Measurements from ENCODE around the gene ZDHHC19.

DNA sequence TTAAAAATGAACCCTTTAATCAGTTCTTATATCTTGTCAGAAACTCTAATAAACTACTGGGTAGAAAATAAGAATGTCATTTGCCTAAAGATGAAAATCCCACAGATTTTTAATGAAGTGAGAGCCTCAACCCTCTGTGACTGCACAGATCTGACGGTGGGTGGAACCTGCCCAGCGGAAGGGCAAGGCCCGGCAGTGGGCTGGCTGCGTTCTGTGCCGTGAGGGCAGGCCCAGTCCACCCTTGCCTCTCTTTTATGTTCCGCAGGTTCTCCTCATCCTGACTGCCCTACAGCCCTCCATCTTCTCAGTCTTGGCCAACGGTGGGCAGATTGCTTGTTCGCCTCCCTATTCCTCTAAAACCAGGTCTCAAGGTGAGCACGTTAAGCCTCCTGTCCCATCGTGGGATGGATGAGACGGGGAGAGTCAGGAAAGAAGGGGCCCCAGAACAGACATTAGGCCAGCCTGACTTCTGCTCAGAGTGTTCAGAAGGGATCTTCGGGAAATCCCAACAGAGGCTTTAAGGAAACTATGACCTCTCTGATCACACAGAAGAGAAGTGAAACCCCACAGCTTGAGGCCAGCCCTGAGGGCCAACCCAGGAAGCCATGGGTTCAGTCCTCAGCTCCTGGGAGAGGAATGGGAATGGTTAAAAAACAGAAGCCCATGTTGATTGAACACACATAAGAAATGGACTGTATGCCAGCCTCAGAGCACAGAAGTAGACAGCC, 21.1 kb upstream of the ZDHHC19 start:
- TF ChIP-seq POLR2AphosphoS5 (IDR thresholded peaks at IDR 0.05; ENCODE audit: low read depth, low read length) (no peak), TAF1 (IDR thresholded peaks at IDR 0.05; ENCODE audit: borderline replicate concordance, insufficient read depth, low read length) (no peak), SIN3A (IDR thresholded peaks at IDR 0.05; ENCODE audit: borderline replicate concordance, insufficient read depth, low read length) (no peak)

Measured in PFSK-1 (cell line).